ENCODE results near the gene STXBP5L. TPM values are rescaled to one million over a fixed set of nuclear protein-coding genes. Genes with fewer than 3 reads are reported as not detected.
"Not testable (repeated sequence)": the region's sequence is repeated elsewhere in the genome, so short reads cannot be mapped to it uniquely, and the experiment has no call there.

The STXBP5L gene
- total and polyA plus RNA-seq, 12 donors = 0.60 to 8.4 (median 2.1) TPM

GRCh38 chr3:121398051-121398450 is 490.0 kb downstream of the STXBP5L start:
- WGBS, 4 donors = 66 to 71% (median 70%) methylated on average over 8 of the region's 8 CpGs
- H3K27me3 ChIP-seq; H3K27ac ChIP-seq; H3K4me1 ChIP-seq (replicated peaks in 1 of 2); H3K36me3 ChIP-seq (replicated peaks in 1 of 2); intact Hi-C loops (cut with DNase I); H3K4me3 ChIP-seq; H3K9me3 ChIP-seq (replicated peaks in 1 of 3); DNase-seq: not testable (repeated sequence)

- H3K27me3 ChIP-seq = no peaks in the 10 kb centered on the region
- no peak for DNase-seq
- intact Hi-C loops (cut with DNase I) = no loop called here
- H3K36me3 ChIP-seq (replicated peaks in 1 of 2) = no peaks in the 10 kb centered on the region
- no peak overlapping the region for H3K4me3 ChIP-seq
- no peaks in the 10 kb centered on the region for H3K4me1 ChIP-seq (replicated peaks in 1 of 2)
- H3K27ac ChIP-seq = no peak overlapping the region
- no peaks in the 10 kb centered on the region for H3K9me3 ChIP-seq (replicated peaks in 1 of 3)
- TF ChIP-seq CTCF (IDR thresholded peaks at IDR 0.05) (no peak), POLR2A (IDR thresholded peaks at IDR 0.05) (no peak)
Measured at GRCh38 chr3:121399820-121400219, 491.8 kb downstream of the STXBP5L start.

GRCh38 chr3:121405631-121406030 is 497.6 kb downstream of the STXBP5L start:
- TF ChIP-seq POLR2A (IDR thresholded peaks at IDR 0.05) (no peak), CTCF (IDR thresholded peaks at IDR 0.05) (no peak)
- no peaks in the 10 kb centered on the region for H3K9me3 ChIP-seq (replicated peaks in 1 of 3)
- no peaks in the 10 kb centered on the region for H3K27me3 ChIP-seq
- no peaks in the 10 kb centered on the region for H3K4me1 ChIP-seq (replicated peaks in 1 of 2)
- DNase-seq = no peak
- no peaks in the 10 kb centered on the region for H3K36me3 ChIP-seq (replicated peaks in 1 of 2)
- H3K4me3 ChIP-seq = no peak overlapping the region
- 67 to 81% (median 79%) methylated on average over 1 of the region's 1 CpG for WGBS, 4 donors
- no peak overlapping the region for H3K27ac ChIP-seq
- intact Hi-C loops (cut with DNase I) = no loop called here

- DNase-seq = no peak
- WGBS, 4 donors = 89 to 98% (median 94%) methylated on average over 1 of the region's 1 CpG
- Histone ChIP-seq H3K4me3 (no peak overlapping the region), H3K36me3 (replicated peaks in 1 of 2) (no peaks in the 10 kb centered on the region), H3K9me3 (replicated peaks in 1 of 3) (no peaks in the 10 kb centered on the region), H3K27ac (no peak overlapping the region), H3K27me3 (no peaks in the 10 kb centered on the region), H3K4me1 (replicated peaks in 1 of 2) (no peaks in the 10 kb centered on the region)
- intact Hi-C loops (cut with DNase I) = no loop called here
- TF ChIP-seq POLR2A (IDR thresholded peaks at IDR 0.05) = no peak
- TF ChIP-seq CTCF (IDR thresholded peaks at IDR 0.05) = no peak
Measured at GRCh38 chr3:121411523-121411922, 503.5 kb downstream of the STXBP5L start.

DNA sequence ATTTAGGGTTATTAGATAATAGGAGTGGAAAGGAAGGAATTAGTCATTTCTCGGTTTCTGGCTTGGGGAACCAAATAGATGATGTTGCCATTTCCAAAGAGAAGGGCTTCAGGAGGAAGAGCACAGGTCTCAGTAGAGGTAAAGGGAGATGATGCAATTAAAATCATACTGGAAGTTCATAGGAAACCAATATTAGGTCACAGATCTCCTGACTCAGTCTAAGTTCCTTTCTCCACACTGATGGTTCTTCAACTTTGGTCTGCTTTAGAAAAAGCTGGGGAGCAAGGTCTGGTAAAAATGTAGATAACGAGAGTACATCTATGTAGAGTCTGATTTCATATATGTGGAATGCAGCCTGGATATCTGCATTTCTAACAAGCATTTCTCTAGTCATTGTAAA is 506.9 kb downstream of the STXBP5L start:
- Histone ChIP-seq H3K27ac (no peak overlapping the region), H3K4me1 (replicated peaks in 1 of 2) (no peaks in the 10 kb centered on the region), H3K27me3 (no peaks in the 10 kb centered on the region), H3K4me3 (no peak overlapping the region), H3K9me3 (replicated peaks in 1 of 3) (no peaks in the 10 kb centered on the region), H3K36me3 (replicated peaks in 1 of 2) (no peaks in the 10 kb centered on the region)
- DNase-seq = no peak
- intact Hi-C loops (cut with DNase I) = no loop called here
- WGBS, 4 donors = 84 to 90% (median 89%) methylated on average over 2 of the region's 2 CpGs
- TF ChIP-seq POLR2A (IDR thresholded peaks at IDR 0.05) (no peak), CTCF (IDR thresholded peaks at IDR 0.05) (no peak)
